Loucy (cell line): ENCODE results near the gene KIAA1549.

Source experiments
- EZH2phosphoT487 ChIP-seq: fragments of 200-600 bp; IDR thresholded peaks from 2 replicates; pipeline ENCODE4 v1.6.1; 2018; ENCODE audit warnings: antibody characterized with exemption, mild to moderate bottlenecking, moderate library complexity, borderline replicate concordance
- TF ChIP-seq, protein P1 (sequence below): fragments of 200-600 bp; sonication (generic); conservative IDR thresholded peaks from 2 replicates; pipeline ENCODE4 v1.5.1; 2014; ENCODE audit warnings: mild to moderate bottlenecking, antibody characterized with exemption, low read length

GRCh38 chr7:138979226-138979979 is 1.8 kb downstream of the KIAA1549 start:
- TF ChIP-seq, protein P1, sequence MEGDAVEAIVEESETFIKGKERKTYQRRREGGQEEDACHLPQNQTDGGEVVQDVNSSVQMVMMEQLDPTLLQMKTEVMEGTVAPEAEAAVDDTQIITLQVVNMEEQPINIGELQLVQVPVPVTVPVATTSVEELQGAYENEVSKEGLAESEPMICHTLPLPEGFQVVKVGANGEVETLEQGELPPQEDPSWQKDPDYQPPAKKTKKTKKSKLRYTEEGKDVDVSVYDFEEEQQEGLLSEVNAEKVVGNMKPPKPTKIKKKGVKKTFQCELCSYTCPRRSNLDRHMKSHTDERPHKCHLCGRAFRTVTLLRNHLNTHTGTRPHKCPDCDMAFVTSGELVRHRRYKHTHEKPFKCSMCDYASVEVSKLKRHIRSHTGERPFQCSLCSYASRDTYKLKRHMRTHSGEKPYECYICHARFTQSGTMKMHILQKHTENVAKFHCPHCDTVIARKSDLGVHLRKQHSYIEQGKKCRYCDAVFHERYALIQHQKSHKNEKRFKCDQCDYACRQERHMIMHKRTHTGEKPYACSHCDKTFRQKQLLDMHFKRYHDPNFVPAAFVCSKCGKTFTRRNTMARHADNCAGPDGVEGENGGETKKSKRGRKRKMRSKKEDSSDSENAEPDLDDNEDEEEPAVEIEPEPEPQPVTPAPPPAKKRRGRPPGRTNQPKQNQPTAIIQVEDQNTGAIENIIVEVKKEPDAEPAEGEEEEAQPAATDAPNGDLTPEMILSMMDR = peak; percentile 31; the same call in 1 of the 2 replicates
- TF ChIP-seq EZH2phosphoT487 = no peak
